Upper lobe of left lung (tissue), 4 donors: ENCODE results near the gene USP31.

Experiments used
- POLR2AphosphoS5 ChIP-seq, 2 donors: sonication (generic); formaldehyde crosslinking; IDR thresholded peaks; one replicate each; pipeline ENCODE4 v1.5.1; 2017; ENCODE audit warnings: antibody characterized with exemption in 2 of 2
- TF ChIP-seq, protein P1 (sequence below), 6 experiments: fragments of 450-650 bp in 4 of 6; fragments of 200-600 bp in 2 of 6; sonication (generic) in 2 of 6; IDR thresholded peaks; one replicate each; pipeline ENCODE4 v1.5.1; 2016 to 2019; ENCODE audit warnings: antibody characterized with exemption in 6 of 6

DNA sequence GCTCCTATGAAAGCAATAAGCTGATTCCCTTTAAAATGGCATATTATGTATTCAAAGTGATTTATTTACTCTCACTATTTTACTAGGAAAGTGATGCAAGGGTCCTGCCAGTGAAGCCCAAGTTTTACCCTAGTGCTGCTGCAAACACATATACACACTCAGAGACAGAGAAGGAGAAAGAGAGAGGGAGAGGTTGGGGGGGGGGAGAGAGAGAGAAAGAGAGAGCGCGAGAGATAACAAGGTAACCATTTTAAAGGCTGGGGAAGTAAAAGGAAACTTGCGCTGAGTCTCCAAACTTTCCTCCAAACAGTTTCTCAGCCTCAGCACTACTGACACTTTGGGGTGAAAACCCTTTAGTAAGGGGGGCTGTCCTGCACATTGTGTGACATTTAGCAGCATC lies 5.9 kb downstream of the USP31 start:
- TF ChIP-seq, protein P1, sequence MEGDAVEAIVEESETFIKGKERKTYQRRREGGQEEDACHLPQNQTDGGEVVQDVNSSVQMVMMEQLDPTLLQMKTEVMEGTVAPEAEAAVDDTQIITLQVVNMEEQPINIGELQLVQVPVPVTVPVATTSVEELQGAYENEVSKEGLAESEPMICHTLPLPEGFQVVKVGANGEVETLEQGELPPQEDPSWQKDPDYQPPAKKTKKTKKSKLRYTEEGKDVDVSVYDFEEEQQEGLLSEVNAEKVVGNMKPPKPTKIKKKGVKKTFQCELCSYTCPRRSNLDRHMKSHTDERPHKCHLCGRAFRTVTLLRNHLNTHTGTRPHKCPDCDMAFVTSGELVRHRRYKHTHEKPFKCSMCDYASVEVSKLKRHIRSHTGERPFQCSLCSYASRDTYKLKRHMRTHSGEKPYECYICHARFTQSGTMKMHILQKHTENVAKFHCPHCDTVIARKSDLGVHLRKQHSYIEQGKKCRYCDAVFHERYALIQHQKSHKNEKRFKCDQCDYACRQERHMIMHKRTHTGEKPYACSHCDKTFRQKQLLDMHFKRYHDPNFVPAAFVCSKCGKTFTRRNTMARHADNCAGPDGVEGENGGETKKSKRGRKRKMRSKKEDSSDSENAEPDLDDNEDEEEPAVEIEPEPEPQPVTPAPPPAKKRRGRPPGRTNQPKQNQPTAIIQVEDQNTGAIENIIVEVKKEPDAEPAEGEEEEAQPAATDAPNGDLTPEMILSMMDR (IDR thresholded peaks at IDR 0.05) = no peak
- no peak for TF ChIP-seq POLR2AphosphoS5 (IDR thresholded peaks at IDR 0.05)
